Muscle of leg (tissue), 11 donors: ENCODE data around the gene ENG. TPM values are rescaled to one million over a fixed set of nuclear protein-coding genes. Genes with fewer than 3 reads are reported as not detected.
"Not testable (repeated sequence)": the region's sequence is repeated elsewhere in the genome, so short reads cannot be mapped to it uniquely, and the experiment has no call there.

ENCODE experiments used
- DNase-seq: peaks from one replicate; pipeline ENCODE4 v3.0.0; 2013
- H3K27ac ChIP-seq: one replicate; pipeline ENCODE4 v1.5.1; 2013; ENCODE audit warnings: mild to moderate bottlenecking, low read length, control low read depth
- H3K27me3 ChIP-seq: one replicate; pipeline ENCODE4 v1.6.1; 2013; ENCODE audit warnings: low read length; ENCODE audit not compliant: control insufficient read depth, insufficient read depth
- H3K36me3 ChIP-seq: one replicate; pipeline ENCODE4 v1.6.1; 2013; ENCODE audit warnings: low read length; ENCODE audit not compliant: control insufficient read depth, insufficient read depth
- H3K4me1 ChIP-seq: one replicate; pipeline ENCODE4 v1.6.1; 2013; ENCODE audit warnings: low read length; ENCODE audit not compliant: control insufficient read depth, insufficient read depth
- H3K4me3 ChIP-seq: one replicate; pipeline ENCODE4 v1.5.1; 2013; ENCODE audit warnings: low read length, control low read depth
- H3K9me3 ChIP-seq: replicated peaks from 2 replicates; pipeline ENCODE4 v1.6.1; 2013; ENCODE audit warnings: low read depth, low read length; ENCODE audit not compliant: control insufficient read depth
- whole genome bisulfite sequencing: methylation state at CpG from one replicate; pipeline ENCODE4 v1.1.5; 2013; ENCODE audit warnings: missing lambda C conversion rate; ENCODE audit not compliant: insufficient coverage; 5-methylcytosine and 5-hydroxymethylcytosine counted together
- polyA plus RNA-seq, 8 donors: library from polyadenylated mRNA; unstranded; fragments of 120-200 nt; gene quantifications; one replicate each; pipeline versions ENCODE4 v1.2.1 to v1.2.3, GENCODE V29; 2013; ENCODE audit warnings: inconsistent platforms in 1 of 8, low replicate concordance in 1 of 8; ENCODE audit not compliant: insufficient read length in 8 of 8, insufficient read depth in 1 of 8
- total RNA-seq: library from RNA; stranded (reverse); fragments of 120-200 nt; gene quantifications from one replicate; pipeline ENCODE4 v1.2.4, GENCODE V29; 2013

The ENG gene
- total and polyA plus RNA-seq, 9 donors: 9.3 to 77.3 (median 61.2) TPM

DNA sequence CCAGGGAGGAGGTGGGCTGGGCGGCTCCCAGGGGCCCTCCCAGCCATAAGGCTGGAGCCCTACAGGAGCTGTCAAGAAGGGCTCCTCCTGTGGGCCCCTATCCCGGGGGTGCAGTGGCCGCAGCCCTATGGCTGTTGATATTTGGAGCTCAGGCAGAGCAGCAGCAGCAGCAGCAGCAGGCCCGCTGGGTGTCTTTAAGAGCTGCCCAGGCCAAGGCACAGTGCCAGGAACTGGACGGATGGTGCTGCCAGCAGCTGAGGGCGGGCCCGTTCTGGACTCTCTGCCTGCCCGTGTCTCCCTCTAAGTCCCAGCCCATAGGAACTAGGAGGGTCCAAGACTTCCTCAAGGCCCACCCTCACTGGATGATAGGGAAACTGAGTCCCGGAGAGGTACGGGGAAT lies 19.4 kb upstream of the ENG start:
- Histone ChIP-seq H3K27ac (peak overlapping the region; percentile 90), H3K4me3 (peak overlapping the region; percentile 44), H3K27me3 (no peaks in the 10 kb centered on the region), H3K36me3 (peaks cover 45% of the 10 kb centered on the region), H3K4me1 (peaks cover 68% of the 10 kb centered on the region), H3K9me3 (no peaks in the 10 kb centered on the region)
- WGBS: 40% methylated on average over 5 of the region's 10 CpGs
- peak; percentile 83 for DNase-seq

DNA sequence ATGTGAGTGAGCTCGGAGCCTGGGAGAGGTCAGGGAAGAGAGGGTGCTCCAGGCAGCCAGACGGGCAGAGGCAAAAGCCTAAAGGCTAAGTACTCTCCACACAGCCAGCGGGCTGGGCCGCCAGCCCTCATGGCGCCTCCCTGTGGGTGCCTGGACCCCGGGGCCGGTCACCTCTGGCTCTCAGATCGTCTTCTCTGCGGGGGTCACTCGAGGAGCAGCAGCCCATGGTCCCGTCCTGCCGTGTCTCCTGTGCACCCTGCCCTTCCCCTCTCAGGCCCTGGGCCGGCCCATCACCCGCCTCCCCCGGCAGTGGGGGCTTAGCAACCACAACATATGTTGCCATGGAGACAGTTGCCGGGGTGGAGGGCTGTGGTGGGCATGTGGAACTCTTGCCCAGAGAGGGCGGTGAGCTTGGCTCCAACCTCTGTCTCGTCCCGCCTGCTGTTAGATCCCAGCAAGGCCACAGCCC lies 18.8 kb upstream of the ENG start:
- 79% methylated on average over 9 of the region's 19 CpGs for WGBS
- Histone ChIP-seq H3K27ac (peak overlapping the region; percentile 90), H3K9me3 (no peaks in the 10 kb centered on the region), H3K36me3 (peaks cover 52% of the 10 kb centered on the region), H3K27me3 (no peaks in the 10 kb centered on the region), H3K4me1 (peaks cover 62% of the 10 kb centered on the region), H3K4me3 (no peak overlapping the region)
- DNase-seq: peak; percentile 57

DNA sequence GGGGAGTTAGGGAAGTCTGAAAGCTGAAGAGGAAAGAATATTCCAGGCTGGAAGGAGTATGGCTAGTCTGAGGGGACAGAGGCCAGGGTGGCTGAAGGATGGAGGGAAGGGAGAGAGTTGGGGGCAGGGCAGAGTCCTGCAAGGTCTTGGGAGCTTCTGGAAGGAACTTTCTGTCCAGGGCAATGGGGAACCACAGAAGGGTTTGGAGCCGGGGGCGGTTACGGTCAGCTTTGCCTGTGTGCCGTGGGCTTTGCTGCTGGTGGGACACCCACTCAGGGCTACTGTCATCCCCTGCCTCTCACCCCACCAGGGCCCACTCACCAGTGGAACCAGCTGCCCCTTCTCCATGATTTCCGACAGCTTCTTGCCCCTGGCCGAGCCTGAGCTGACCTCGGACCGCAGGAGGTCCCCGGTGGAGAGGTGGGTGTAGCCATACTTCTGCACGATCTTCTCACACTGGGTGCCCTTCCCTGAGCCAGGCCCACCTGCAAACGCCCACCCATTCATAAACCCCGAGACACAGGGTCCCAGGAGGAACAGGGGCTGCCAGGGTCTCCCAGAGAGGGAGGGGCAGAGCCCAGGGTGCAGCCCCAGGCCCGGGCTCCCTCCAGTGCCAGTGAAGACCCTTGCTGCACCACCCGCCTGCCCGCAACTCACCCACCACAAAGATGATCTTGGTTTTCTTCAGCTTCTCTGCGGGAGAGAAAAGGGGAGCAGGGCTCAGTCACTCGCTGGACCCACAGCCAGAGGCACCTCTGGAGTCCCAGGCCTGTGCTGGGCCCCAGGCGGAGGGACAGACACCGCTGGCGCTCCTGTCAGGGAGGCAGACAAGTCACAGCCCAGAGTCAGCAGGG lies 18.1 kb upstream of the ENG start:
- no peak overlapping the region for H3K4me3 ChIP-seq
- no peak for DNase-seq
- H3K36me3 ChIP-seq: peaks cover 58% of the 10 kb centered on the region
- no peaks in the 10 kb centered on the region for H3K27me3 ChIP-seq
- WGBS: 83% methylated on average over 12 of the region's 20 CpGs
- H3K27ac ChIP-seq: peak overlapping the region; percentile 51
- peaks cover 56% of the 10 kb centered on the region for H3K4me1 ChIP-seq
- no peaks in the 10 kb centered on the region for H3K9me3 ChIP-seq

DNA sequence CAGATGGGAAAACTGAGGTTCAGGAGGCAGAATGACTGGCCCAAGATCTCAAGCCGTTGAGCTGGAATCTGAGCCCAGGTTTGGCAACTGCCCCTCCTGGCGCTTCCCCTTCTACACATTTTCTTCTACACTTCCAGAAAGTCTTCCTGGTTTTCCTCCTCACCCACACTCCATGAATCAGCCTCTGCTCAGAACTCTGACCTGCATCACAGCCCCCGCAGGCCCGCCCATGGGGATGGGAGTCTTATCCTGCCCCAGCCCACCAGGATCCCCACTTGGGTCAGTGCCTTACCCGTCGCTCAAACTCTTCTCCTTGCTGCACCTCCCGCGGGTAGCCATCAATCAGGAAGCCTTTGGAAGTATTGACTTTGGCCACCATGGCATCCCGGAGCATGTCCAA lies 17.1 kb upstream of the ENG start:
- no peak overlapping the region for H3K27ac ChIP-seq

DNA sequence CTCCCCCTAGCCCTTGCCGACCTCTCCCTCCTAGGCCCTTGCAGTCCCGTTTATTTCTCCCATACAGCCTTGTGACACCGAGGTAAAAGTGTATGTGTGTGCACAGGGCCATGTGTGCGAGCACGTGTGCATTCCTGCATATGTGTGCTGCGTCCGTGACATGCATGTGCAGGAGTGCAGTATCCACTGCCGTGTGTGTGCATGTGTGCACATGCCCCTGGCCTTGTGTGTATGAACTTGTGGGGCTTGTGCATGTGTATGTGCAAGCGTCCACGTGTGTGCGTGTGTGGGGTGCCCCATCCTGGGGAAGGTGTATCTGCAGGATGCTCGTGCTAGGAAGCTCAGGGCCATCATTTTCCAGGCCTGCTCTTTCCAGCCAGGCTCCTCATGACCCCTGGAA lies 16.4 kb upstream of the ENG start:
- H3K4me3 ChIP-seq: no peak overlapping the region
- WGBS: 91% methylated on average over 10 of the region's 12 CpGs
- no peaks in the 10 kb centered on the region for H3K27me3 ChIP-seq
- no peak for DNase-seq
- no peaks in the 10 kb centered on the region for H3K9me3 ChIP-seq
- H3K27ac ChIP-seq: no peak overlapping the region
- H3K4me1 ChIP-seq: peaks cover 42% of the 10 kb centered on the region
- peaks cover 71% of the 10 kb centered on the region for H3K36me3 ChIP-seq

More for the DNA sequence above, 17.1 kb upstream of the ENG start:
- no peak for DNase-seq
- Histone ChIP-seq H3K4me1 (peaks cover 48% of the 10 kb centered on the region), H3K4me3 (no peak overlapping the region), H3K9me3 (no peaks in the 10 kb centered on the region), H3K27me3 (no peaks in the 10 kb centered on the region), H3K36me3 (peaks cover 66% of the 10 kb centered on the region)
- WGBS: 75% methylated on average over 8 of the region's 9 CpGs

DNA sequence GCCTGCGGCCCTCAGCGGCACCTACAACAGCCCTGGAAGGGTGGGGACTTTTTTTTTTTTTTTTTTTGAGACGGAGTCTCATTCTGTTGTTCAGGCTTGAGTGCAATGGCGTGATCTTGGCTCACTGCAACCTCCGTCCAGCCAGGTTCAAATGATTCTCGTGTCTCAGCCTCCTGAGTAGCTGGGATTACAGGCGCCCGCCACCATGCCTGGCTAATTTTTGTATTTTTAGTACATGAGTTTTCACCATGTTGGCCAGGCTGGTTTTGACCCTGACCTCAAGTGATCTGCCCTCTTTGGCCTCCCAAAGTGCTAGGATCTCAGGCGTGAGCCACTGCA lies 15.7 kb upstream of the ENG start:
- not testable (repeated sequence) for H3K9me3 ChIP-seq, H3K27me3 ChIP-seq, DNase-seq, H3K4me3 ChIP-seq, H3K27ac ChIP-seq
- WGBS: 76% methylated on average over 4 of the region's 9 CpGs
- Histone ChIP-seq H3K4me1 (peaks cover 36% of the 10 kb centered on the region), H3K36me3 (peaks cover 72% of the 10 kb centered on the region)

DNA sequence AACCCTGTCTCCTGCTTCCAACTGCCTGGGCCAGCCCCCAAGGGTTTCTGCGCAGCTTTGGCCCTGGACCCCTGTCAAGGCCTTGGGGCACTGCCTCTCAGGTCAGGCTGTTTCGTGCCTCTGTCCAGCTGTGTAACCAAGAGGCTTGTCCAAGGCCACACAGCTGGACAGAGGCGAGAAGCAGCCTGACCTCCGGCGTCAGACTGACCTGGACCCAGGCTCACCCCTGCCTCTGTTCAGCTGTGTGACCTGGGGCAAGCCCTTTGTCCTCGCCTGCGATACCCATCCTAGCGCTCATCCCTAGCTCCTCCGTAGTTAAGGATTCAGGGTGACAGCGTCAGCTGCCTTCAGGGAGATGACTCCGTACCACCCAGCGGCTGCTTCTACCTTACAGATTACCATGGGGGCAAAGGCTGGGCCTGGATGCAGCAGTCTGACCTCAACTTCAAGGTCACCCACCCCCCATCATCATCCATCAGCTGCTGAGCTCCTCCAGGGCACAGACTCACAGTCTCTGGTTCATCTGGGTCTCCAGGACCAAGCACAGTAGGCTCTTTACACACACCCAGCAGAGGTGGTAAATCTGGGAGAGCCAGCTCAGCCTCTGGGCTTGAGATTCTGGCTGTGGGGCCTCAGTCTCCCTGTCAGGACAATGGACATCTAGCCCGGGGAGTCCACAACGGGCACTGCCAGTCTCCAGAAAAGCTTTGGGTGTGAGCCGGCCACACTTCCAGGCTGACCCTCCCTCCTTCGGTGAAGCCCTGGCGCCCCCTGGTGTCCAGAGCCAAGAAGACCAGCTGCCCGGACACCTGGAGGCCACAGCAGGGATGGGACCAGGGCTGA lies 15.1 kb upstream of the ENG start:
- no peaks in the 10 kb centered on the region for H3K9me3 ChIP-seq
- H3K27me3 ChIP-seq: no peaks in the 10 kb centered on the region
- no peak overlapping the region for H3K4me3 ChIP-seq
- peak overlapping the region; percentile 21 for H3K27ac ChIP-seq
- H3K4me1 ChIP-seq: peaks cover 30% of the 10 kb centered on the region
- WGBS: 87% methylated on average over 12 of the region's 18 CpGs
- DNase-seq: peak; percentile 88
- peaks cover 72% of the 10 kb centered on the region for H3K36me3 ChIP-seq

DNA sequence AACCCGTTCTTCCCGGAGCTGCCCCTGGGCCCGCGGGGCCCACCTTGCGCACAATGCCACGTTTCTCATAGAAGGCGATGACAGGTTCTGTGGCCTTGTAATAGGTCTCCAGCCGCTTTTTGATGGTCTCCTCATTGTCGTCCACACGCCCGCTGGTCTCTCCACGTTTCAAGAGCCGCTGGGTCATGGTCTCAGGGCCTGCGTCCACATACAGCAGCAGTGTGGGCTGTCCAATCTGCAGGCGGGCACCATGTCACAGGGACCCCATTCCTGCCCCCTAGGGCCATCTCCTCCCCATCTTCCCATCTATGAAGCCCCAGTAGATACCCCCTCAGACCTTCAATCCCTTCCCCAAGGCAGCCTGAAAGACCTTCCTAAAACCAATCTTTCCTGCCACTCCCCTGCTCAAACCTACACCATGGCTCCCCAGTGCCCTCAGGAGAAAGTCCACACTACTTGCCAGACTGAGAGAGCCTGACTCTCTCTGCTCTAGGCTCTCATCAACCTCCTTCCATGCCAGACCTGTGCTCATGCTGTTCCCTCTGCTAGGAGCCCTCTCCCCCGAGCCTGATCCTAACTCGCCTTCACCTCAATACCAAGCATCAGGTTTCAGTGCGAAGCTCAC lies 13.9 kb upstream of the ENG start:
- Histone ChIP-seq H3K27me3 (no peaks in the 10 kb centered on the region), H3K4me1 (peaks cover 18% of the 10 kb centered on the region), H3K27ac (no peak overlapping the region), H3K4me3 (no peak overlapping the region), H3K9me3 (no peaks in the 10 kb centered on the region), H3K36me3 (peaks cover 67% of the 10 kb centered on the region)
- WGBS: 86% methylated on average over 18 of the region's 18 CpGs
- no peak for DNase-seq

DNA sequence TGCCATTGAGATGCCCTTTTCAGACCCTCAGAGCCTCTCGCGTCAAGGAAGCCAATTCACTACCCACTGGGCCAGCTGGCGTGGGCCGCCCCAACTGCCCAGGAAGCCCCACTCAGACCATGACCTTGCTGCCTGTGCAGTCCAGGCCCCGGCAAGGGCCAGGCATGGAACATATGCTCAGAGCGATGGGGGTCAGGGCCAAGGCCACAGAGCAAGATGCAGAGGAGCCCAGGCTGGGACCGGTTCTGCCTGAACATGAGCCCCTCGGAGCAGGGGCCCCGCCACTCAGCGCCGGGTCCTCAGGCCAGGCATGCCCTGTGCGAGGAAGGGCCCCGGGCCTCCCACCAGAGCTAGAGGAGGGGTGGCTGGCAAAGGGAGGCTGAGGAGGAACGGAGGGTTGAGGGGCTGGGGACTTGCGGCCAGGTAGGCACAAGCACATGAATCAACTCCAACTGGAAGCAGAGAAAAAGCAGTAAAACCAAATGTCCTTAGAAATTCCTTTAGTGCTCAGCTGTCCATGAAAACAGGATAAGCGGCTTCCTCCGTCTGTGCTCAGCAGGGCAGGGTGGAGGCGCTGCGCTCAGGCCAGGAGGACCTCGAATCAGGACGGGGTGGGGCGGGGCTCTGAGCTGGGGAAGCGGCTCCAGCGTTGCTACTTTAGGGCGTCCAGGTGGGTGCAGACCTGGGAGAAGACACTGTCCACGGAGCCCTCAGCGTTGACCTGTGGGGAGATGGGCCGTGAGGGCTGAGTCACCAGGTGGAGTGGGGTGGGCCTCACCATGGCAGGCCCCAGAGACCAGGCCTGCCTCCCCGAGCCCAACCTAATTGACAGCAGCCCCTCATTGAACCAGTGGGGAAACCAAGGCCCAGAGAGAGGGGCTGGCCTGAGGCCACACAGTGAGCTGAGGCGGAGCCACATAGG lies 13.2 kb upstream of the ENG start:
- no peaks in the 10 kb centered on the region for H3K9me3 ChIP-seq
- H3K4me3 ChIP-seq: no peak overlapping the region
- peaks cover 59% of the 10 kb centered on the region for H3K36me3 ChIP-seq
- no peaks in the 10 kb centered on the region for H3K27me3 ChIP-seq
- DNase-seq: no peak
- WGBS: 79% methylated on average over 27 of the region's 30 CpGs
- H3K4me1 ChIP-seq: peaks cover 15% of the 10 kb centered on the region
- no peak overlapping the region for H3K27ac ChIP-seq
